ENCODE results near the gene DAB1.

Gene DAB1

DNA sequence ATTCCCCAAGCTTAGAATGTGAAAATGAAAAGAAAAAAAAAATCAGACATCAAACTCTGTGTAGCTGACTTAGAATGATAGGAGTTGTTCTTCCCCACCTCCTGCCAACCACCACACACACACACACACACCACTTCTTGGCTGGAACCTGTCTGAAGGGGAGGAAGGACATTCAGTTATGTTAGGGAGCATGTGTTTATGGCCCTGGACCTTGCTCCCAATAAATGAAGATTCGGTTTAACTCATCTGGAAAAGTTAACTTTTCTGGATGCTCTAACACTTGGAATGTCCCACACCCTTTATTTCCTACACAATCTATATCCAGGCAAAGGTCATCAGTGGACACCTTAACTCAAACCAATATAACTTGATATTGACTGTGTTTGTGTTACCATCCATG, 112.4 kb downstream of the DAB1 start:
- DNase-seq = no peak

GRCh38 chr1:57311006-57311405, 112.9 kb downstream of the DAB1 start:
- no peak for DNase-seq

DNA sequence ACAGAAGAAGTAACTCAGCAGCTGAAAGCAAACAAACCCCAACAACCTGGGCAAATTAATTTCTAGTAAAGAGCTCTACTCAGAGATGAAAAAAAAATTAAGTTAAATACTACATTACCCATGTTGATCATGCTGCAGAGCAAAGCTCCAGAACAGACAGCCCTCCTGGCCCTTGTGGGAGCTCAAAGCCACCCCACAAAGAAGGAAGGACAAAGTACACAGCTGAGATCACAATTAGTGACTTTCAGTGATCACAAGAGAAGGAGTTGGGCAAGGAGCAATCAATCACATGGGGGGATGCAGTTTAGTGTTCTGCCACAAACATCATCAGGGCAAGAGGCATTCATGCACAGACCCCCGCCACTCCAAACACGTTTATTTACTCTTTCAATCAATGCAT, 114.2 kb downstream of the DAB1 start:
- no peak for DNase-seq

- no peak for DNase-seq
Observed at GRCh38 chr1:57307392-57308170, 116.3 kb downstream of the DAB1 start.

- no peak for DNase-seq
Observed at GRCh38 chr1:57304591-57304990, 119.3 kb downstream of the DAB1 start.

DNA sequence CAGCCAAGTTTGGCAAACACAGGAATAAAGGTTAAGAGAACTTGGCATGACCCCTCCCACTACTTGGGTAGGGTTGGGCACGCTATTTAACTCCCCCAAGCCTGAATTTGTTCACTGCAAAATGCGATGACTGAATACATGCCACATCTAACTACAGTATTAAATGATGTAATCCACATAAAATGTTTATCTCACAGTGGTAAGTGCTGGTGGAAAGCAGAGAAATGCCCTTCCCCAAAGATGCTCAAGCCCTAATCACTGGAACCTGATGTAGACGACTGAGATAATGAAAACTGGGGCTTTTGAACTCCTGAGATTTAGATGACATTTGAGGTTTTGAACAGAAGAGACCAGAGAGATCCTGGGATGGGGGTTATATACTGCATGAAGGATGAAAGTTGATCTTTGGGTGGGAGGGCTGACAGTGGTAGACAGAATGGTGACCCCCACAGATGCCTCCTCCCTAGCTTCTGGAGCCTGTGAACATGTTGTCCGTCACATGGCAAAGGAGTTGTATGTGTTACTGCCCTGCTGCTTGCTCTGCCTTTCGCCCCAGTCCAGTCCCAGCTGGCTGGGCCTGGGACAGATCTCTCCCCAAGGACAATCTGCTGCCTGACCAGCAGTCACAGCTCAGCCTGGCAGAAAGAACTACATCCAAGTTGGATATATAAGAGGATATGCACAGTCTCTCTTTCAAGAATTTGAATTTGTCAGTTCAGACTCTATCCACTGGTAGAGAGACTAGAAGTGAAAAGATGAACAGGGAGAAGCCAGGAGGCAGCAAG, 120.9 kb downstream of the DAB1 start:
- no peak for DNase-seq

DNA sequence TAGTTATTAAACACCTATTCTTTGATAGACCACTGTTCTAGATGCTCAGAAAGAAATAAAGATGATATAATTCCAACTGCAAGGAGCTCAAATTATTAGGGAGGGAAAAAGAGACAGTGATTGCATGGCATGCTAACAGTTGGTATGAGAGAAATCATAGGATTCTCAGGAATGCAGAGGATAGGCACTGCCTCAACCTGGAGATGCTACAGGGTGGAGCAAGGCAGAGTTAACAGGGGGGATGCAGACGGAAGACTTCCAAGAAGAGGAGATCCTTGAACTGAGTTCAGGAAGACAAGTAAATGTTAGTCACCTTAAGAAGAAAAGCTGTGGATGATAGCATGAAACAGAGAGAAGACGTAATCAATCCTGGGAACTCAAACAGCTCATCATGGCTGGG, 123.7 kb downstream of the DAB1 start:
- DNase-seq = no peak

GRCh38 chr1:57296726-57297250, 127.1 kb downstream of the DAB1 start:
- no peak for DNase-seq

- no peak for DNase-seq
Observed at GRCh38 chr1:57295326-57295725, 128.5 kb downstream of the DAB1 start.

- no peak for DNase-seq
Observed at GRCh38 chr1:57294177-57294576, 129.7 kb downstream of the DAB1 start.

- DNase-seq = no peak
Observed at GRCh38 chr1:57293214-57293613, 130.6 kb downstream of the DAB1 start.

DNA sequence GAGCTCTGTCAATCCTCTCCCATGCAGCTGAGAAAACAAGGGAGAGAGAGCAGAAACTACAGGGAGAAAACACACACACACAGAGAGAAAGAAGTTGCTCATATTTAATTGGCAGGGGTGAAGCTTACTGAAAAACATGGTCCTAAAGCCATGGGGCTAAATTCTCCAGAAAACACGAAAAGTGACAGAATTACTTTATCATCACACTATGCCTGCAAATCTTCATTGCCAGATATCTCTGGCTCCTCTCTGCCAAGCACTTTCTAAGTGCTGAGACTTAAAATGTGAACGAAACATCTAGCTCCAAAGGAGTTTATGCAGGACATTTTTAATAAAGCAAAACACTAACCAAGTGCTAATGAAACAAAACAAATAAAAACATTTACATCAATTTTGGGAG, 134.1 kb downstream of the DAB1 start:
- DNase-seq = no peak

GRCh38 chr1:57285992-57286391, 137.9 kb downstream of the DAB1 start:
- no peak for DNase-seq

DNA sequence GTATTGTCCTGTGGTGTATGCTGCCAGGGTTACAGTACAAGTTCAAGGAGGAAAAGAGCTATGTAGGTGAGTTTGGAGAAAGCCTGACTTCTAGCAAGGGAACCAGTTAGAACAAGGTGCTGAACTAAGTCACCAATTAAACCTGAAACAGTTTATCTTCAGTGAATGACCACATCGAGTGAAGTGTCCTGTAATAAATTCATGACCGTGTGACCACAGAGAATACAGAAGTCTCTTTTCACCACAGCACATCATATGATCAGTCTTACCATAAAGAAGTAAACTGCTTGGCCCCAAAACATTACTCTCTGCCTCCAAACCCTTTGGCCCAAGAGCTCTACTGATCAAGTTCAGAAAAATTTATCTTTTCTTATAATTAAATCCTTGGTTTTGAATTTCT, 141.4 kb downstream of the DAB1 start:
- no peak for DNase-seq

DNA sequence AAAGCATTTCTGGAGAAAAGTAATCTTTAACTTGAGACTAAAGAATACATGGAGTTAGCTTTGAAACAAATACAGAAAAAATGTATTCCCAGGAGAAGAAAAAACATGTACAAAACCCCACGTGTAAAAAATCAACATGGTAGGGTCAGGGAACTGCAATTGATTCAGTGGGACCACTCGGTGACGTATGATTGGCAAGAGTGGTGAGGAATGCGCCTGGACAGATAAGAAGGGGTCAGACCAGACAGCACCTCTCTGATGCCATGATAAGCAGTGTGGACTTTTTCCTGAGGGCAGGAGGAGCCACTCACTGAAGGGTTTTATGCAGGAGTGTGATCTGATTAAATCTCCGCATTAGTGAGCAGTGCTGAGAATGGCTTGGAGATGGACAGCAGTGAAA, 142.5 kb downstream of the DAB1 start:
- DNase-seq = no peak

DNA sequence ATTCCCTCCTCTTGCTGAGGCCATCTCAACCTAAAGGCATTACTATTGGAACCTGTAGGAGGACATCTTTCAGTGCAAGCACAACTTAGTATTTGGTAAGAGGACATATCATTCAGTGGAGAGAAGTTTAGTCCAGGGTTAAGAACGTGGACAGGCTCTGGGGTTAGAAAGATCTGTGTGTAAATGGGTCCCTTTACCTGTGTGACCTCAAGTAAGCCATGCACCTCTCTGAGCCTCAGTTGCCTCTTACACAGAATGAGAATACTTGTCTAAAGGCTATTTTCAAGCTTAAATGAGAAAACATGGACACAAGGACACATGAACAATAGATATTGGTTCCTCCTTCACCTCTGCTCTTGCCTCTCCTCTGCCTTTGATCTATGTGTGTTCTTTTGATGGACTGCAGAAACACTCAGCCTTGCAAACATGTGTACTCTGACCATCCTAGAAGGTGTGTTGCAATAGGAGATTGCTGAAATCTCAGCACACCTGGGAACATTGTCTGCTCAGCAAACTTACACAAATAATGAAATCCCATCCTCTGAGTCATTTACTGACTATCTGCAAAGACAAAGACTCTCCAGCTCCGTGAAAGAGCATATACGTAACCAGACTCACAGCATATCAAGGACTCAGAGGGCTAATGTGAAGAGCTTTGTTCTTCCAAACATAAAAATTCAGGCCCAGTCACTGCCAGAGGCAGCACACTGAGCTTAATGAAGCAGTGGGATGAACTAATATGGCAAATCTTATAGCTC, 143.8 kb downstream of the DAB1 start:
- DNase-seq = no peak

DNA sequence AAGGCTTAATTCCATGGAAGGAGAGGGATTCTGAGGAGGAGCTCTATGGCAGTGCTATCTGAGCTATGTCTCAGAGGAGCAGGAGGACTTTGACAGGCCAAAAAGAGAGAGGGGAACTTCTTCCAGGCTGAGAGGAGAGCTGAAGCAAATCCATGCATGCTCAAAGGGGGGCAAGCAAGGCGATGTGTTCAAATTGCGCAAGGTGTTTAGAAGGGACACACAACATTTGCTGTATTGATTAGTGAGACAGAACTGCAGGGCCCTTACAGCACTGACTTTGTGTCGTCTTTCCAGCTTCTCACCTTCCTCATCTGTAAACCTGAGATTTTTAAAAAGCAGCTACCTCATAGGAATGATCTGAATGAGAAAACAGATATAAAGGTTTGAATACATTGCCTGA, 145.3 kb downstream of the DAB1 start:
- no peak for DNase-seq

DNA sequence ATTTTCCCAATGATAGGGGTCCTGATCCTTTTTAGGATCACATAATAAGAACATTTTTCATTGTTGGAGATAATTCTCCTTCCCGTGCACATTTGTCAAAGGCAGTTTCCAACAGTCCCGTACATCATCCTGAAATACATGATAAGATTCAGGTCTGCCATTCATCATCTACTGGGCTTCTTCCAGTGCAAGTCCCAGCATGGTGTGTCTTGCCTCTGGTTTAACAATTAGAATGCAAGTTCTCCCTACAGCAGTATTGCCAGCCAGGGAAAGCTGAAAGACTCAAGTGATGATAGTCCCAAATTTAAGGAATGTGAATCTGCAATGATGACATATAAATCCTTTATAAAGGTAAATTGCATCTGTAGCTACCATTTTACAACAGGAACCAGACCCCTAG, 146.2 kb downstream of the DAB1 start:
- no peak for DNase-seq

DNA sequence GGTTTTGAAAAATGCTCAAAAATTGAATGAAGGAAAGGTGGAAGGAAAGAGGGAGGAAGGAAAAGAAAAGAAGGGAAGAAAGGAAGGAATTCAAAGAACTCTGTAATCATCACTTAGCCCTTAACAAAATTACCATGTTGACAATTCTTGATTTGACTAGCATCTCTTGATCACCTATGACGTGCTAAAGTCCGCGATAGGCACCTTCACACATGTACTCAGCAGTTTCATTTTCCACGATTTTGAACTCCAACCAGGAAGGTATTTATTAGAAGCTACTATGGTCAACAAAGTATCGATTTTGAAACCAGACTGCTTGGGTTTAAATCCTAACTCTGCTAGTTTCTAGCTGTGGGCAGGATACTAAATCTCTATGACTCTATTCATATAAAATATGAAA, 146.9 kb downstream of the DAB1 start:
- DNase-seq = no peak

- DNase-seq = no peak
Observed at GRCh38 chr1:57272601-57273000, 151.3 kb downstream of the DAB1 start.

- no peak for DNase-seq
Observed at GRCh38 chr1:57272150-57272549, 151.7 kb downstream of the DAB1 start.

- DNase-seq = no peak
Observed at GRCh38 chr1:57270927-57271698, 152.7 kb downstream of the DAB1 start.
